Measurements from ENCODE around the gene KCNN4.
A peak's percentile ranks its signal among the peaks of the same experiment; 100 is the strongest.

Gene KCNN4

DNA sequence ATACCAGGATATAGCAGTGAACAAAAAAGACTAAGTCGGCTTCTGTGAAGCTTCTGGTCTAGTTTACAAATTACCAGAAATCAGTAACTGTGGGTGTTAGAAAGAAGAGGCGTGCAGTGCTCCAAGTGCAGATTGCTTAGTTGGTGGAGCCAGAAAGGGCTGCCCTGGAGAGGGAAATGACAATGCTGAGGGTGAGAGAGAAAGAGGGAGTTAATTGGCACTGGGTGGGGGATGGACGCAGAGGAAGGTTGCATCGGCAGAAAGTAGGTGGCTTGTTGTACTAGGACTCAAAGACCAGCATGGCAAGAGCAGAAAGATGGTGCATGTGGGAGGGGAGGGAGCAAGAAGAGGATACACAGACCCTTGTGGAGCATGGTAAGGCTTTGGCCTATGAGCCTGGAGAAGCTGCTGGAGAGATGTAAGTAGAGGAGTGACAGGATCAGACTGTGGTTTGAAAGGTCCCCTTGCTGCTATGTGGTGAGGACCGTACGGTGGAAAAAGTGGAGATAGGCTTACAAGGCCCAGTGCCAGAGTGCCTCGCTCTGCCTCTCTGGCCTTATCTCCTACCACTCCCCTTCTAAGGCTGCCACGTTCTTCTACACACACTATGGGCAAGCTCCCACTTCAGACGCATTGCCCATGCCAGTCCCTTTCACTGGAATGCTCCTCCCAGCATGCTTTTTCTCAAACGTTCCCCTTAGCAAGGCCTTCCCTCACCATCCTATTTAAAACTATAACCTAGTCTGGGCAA, 39.5 kb downstream of the KCNN4 start:
- Mint-ChIP-seq H3K4me1 (peaks cover 27% of the 10 kb centered on the region), H3K36me3 (peaks cover 68% of the 10 kb centered on the region), H3K27me3 (no peaks in the 10 kb centered on the region), H3K4me3 (no peak overlapping the region), H3K27ac (peak overlapping the region; percentile 53), H3K9me3 (no peaks in the 10 kb centered on the region)
- DNase-seq, result no peak
- CTCF ChIA-PET, result interaction anchor here (1.3 to 4.9 kb wide), 3 partner anchors 19 to 72 kb away, joined by 4 to 29 read pairs (median 4); partner anchors contain the start of genes KCNN4 and PLAUR

DNA sequence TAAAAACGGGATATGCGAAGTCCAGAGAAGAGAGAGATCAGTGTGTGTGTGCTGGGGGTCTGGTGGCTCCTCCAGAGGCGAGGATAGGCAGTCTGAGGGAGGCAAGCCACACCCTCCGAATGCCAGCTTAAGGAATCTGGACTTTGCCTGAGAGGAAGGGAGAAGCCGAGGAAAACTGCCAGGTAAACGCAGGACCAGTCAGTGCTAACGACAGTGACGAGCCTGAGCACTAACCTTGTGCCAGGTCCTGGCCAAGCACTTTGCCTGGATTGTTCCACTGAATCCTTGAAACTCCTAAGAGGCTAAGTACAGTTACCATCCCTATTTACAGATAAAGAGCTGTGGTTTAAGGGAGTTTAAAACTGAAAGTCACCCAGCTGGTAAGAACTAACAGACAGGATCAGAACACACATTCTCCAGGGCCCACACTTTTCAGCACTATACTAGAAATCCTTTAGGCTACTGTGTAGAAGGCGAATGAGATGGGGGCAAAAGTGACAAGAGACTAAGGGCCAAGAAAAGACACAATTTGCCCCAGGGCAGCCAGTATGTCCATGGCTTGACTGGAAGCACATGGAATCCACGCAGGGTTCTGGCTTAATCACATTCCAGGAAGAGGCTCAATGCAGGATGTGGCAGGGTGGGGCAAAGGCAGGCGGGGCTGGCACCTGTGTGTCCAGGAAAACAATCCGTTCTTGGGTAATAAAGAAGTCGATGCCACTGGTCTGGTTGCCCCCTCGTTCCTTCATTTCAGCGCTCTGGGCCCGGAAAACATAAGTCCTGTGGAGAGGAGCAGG, 41.1 kb downstream of the KCNN4 start:
- H3K4me3 Mint-ChIP-seq, result no peak overlapping the region
- no peaks in the 10 kb centered on the region for H3K9me3 Mint-ChIP-seq
- no peaks in the 10 kb centered on the region for H3K27me3 Mint-ChIP-seq
- CTCF ChIA-PET, result no interaction called here
- H3K36me3 Mint-ChIP-seq, result peaks cover 67% of the 10 kb centered on the region
- no peak for DNase-seq
- peaks cover 23% of the 10 kb centered on the region for H3K4me1 Mint-ChIP-seq
- peak overlapping the region; percentile 83 for H3K27ac Mint-ChIP-seq

DNA sequence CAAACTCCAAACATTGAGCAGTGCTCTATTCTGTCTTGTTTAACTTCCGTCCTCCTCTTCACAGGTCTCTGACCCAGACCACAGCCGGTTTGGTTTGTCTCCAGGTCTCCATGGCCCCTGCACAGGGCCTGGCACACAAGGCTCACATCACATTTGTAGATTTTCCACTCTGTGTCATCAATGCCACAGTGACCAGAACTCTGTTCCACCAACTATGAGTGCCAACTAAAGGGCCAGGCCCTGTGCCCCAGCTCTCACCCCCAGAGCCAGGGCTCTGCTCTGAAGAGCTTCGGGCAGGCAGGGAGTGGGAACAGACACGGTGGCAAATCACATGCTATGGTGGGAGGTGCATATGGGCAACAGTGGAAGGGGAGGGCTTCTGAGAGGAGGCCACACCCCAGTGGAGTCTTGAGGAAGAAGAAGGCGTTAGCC, 42.0 kb downstream of the KCNN4 start:
- peak overlapping the region; percentile 67 for H3K27ac Mint-ChIP-seq
- H3K4me1 Mint-ChIP-seq, result peaks cover 23% of the 10 kb centered on the region
- H3K9me3 Mint-ChIP-seq, result no peaks in the 10 kb centered on the region
- CTCF ChIA-PET, result interaction anchor here (0.6 kb wide), 1 partner anchor 188 kb away, joined by 3 read pairs; no protein-coding TSS in a partner anchor
- DNase-seq, result no peak
- H3K36me3 Mint-ChIP-seq, result peaks cover 61% of the 10 kb centered on the region
- no peak overlapping the region for H3K4me3 Mint-ChIP-seq
- no peaks in the 10 kb centered on the region for H3K27me3 Mint-ChIP-seq

- H3K27me3 Mint-ChIP-seq, result no peaks in the 10 kb centered on the region
- H3K36me3 Mint-ChIP-seq, result peaks cover 70% of the 10 kb centered on the region
- peaks cover 20% of the 10 kb centered on the region for H3K4me1 Mint-ChIP-seq
- H3K4me3 Mint-ChIP-seq, result no peak overlapping the region
- no peaks in the 10 kb centered on the region for H3K9me3 Mint-ChIP-seq
- CTCF ChIA-PET, result interaction anchor here (0.8 to 2.5 kb wide), 5 partner anchors 9 to 210 kb away, joined by 3 to 7 read pairs (median 3); no protein-coding TSS in a partner anchor
- DNase-seq, result no peak
- H3K27ac Mint-ChIP-seq, result no peak overlapping the region
These were observed 44.8 kb downstream of the KCNN4 start for GRCh38 chr19:43735957-43736356.

- Mint-ChIP-seq H3K4me3 (no peak overlapping the region), H3K27me3 (no peaks in the 10 kb centered on the region), H3K9me3 (no peaks in the 10 kb centered on the region), H3K4me1 (peaks cover 12% of the 10 kb centered on the region), H3K36me3 (peaks cover 71% of the 10 kb centered on the region), H3K27ac (no peak overlapping the region)
- no peak for DNase-seq
- CTCF ChIA-PET, result interaction anchor here (1.6 to 2.5 kb wide), 2 partner anchors 10 to 11 kb away, joined by 3 to 7 read pairs; no protein-coding TSS in a partner anchor
These were observed 45.8 kb downstream of the KCNN4 start for GRCh38 chr19:43735013-43735412.

DNA sequence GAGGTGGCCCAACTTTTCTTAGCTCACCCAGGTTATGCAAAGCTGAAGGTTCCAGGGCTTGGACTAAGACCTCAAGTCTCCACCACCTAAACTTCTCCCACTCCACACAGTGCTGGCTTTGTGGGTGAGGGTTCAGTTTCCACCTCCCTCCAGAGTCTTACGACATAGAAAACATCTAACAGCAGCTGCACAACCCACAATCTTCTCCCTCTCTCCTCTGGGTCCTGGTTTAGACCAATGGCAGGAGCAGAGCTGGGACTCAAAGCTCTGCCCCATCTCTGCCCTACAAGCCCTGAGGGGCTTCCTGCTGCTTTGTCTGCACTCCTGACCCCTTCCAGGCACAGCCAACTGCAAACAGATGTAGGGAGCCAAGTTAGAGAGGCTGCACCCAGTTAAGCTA, 48.9 kb downstream of the KCNN4 start:
- Mint-ChIP-seq H3K27me3 (no peaks in the 10 kb centered on the region), H3K27ac (no peak overlapping the region), H3K36me3 (peaks cover 62% of the 10 kb centered on the region), H3K4me3 (no peak overlapping the region), H3K4me1 (no peaks in the 10 kb centered on the region), H3K9me3 (no peaks in the 10 kb centered on the region)
- DNase-seq, result no peak
- CTCF ChIA-PET, result interaction anchor here (1.1 kb wide), 1 partner anchor 63 kb away, joined by 3 read pairs; no protein-coding TSS in a partner anchor

DNA sequence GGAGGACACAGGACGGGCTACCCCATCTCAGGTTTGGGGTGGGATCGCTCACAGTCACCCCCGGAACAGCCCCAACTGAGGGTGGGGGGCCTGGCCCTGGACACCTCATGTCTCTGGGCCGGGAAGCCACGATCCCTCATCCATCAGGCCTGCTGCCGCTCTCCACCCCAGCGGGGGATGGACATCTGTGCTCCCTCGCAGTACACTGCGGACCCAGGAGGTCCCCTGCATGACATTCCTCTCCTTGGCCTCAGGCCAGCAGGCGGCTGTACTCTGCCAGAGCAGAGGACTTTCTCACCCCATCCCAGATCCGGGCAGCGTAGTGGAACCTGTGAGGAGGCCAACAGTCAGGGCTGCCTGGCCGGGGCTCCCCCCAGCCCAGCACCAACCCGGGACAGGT, 49.4 kb downstream of the KCNN4 start:
- Mint-ChIP-seq H3K27ac (no peak overlapping the region), H3K36me3 (peaks cover 58% of the 10 kb centered on the region), H3K27me3 (no peaks in the 10 kb centered on the region), H3K4me3 (no peak overlapping the region), H3K4me1 (no peaks in the 10 kb centered on the region), H3K9me3 (no peaks in the 10 kb centered on the region)
- CTCF ChIA-PET, result interaction anchor here (1.1 kb wide), 1 partner anchor 63 kb away, joined by 3 read pairs; no protein-coding TSS in a partner anchor
- DNase-seq, result no peak

- CTCF ChIA-PET, result no interaction called here
- Mint-ChIP-seq H3K4me3 (no peak overlapping the region), H3K4me1 (peaks cover 4% of the 10 kb centered on the region), H3K36me3 (peaks cover 49% of the 10 kb centered on the region), H3K27me3 (no peaks in the 10 kb centered on the region), H3K9me3 (no peaks in the 10 kb centered on the region), H3K27ac (no peak overlapping the region)
- DNase-seq, result no peak
These were observed 50.9 kb downstream of the KCNN4 start for GRCh38 chr19:43729919-43730318.

DNA sequence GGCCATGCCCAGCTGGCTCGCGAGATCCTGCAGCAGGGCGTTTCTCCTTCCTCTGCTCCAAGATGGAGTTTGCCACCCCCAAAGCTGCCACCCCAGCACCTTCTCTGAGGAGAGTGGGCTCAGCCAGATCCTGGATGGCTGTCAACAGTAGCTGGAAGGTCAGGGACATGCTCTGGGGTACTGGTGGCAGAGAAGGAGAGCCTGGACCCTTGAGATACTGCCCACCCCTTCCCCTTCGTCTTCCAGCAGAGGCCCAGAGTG, 53.2 kb downstream of the KCNN4 start:
- Mint-ChIP-seq H3K9me3 (no peaks in the 10 kb centered on the region), H3K27ac (no peak overlapping the region), H3K4me3 (no peak overlapping the region), H3K36me3 (peaks cover 33% of the 10 kb centered on the region), H3K4me1 (peaks cover 4% of the 10 kb centered on the region), H3K27me3 (peaks cover 3% of the 10 kb centered on the region)
- DNase-seq, result no peak
- CTCF ChIA-PET, result no interaction called here

GRCh38 chr19:43726736-43727592, 53.8 kb downstream of the KCNN4 start:
- Mint-ChIP-seq H3K36me3 (peaks cover 28% of the 10 kb centered on the region), H3K4me3 (no peak overlapping the region), H3K27ac (no peak overlapping the region), H3K4me1 (peaks cover 4% of the 10 kb centered on the region), H3K27me3 (peaks cover 3% of the 10 kb centered on the region), H3K9me3 (no peaks in the 10 kb centered on the region)
- CTCF ChIA-PET, result no interaction called here
- DNase-seq, result no peak

- Mint-ChIP-seq H3K36me3 (peaks cover 19% of the 10 kb centered on the region), H3K27ac (no peak overlapping the region), H3K4me3 (no peak overlapping the region), H3K27me3 (peaks cover 3% of the 10 kb centered on the region), H3K4me1 (peaks cover 4% of the 10 kb centered on the region), H3K9me3 (no peaks in the 10 kb centered on the region)
- DNase-seq, result no peak
- CTCF ChIA-PET, result interaction anchor here (1.2 kb wide), 1 partner anchor 57 kb away, joined by 4 read pairs; no protein-coding TSS in a partner anchor
These were observed 55.3 kb downstream of the KCNN4 start for GRCh38 chr19:43725468-43725867.

- CTCF ChIA-PET, result no interaction called here
- H3K27ac Mint-ChIP-seq, result no peak overlapping the region
- H3K4me3 Mint-ChIP-seq, result no peak overlapping the region
These were observed 55.9 kb downstream of the KCNN4 start for GRCh38 chr19:43724896-43725295.

DNA sequence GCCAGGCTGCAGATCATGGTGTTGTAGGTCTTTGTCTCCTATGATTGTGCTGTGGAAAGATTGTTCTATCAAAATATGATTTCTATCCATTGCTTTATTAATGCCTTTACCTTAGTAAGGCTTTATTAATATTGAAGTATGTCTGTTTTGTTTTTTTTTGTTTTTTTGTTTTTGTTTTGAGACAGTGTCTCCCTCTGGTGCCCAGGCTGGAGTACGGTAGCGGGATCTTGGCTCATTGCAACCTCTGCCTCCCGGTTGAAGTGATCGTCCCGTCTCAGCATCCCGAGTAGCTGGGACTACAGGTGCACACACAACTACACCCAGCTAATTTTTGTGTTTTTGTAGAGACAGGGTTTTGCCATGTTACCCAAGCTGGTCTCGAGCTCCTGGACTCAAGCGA, 57.2 kb downstream of the KCNN4 start:
- H3K27ac Mint-ChIP-seq, result no peak overlapping the region
- peaks cover 5% of the 10 kb centered on the region for H3K36me3 Mint-ChIP-seq
- peaks cover 4% of the 10 kb centered on the region for H3K4me1 Mint-ChIP-seq
- H3K27me3 Mint-ChIP-seq, result peaks cover 3% of the 10 kb centered on the region
- DNase-seq, result no peak
- H3K4me3 Mint-ChIP-seq, result no peak overlapping the region
- CTCF ChIA-PET, result interaction anchor here (0.9 to 1.2 kb wide), 2 partner anchors 12 to 55 kb away, joined by 3 to 5 read pairs; no protein-coding TSS in a partner anchor
- no peaks in the 10 kb centered on the region for H3K9me3 Mint-ChIP-seq

More at GRCh38 chr19:43724896-43725295, 55.9 kb downstream of the KCNN4 start:
- Mint-ChIP-seq H3K4me1 (peaks cover 4% of the 10 kb centered on the region), H3K36me3 (peaks cover 14% of the 10 kb centered on the region), H3K9me3 (no peaks in the 10 kb centered on the region), H3K27me3 (peaks cover 3% of the 10 kb centered on the region)
- DNase-seq, result no peak

Measured in activated naive CD4-positive, alpha-beta T cell treated with anti-CD3 and anti-CD28 coated beads, Interleukin-2, amount 10 ng/mL, durations not matched to agents 7 days and 5 days (primary cell).